Forelimb muscle (tissue), 1 donor: ENCODE measurements around the gene PCNX4. TPM values are rescaled to one million over a fixed set of nuclear protein-coding genes. Genes with fewer than 3 reads are reported as not detected.

Source experiments
- DNase-seq: peaks from one replicate; pipeline ENCODE4 v3.0.0-alpha.2; 2013; ENCODE audit warnings: low read depth
- polyA plus RNA-seq: library from polyadenylated mRNA; unstranded; fragments of 120-200 nt; gene quantifications from one replicate; pipeline ENCODE4 v1.2.1, GENCODE V29; 2013; ENCODE audit not compliant: insufficient read length

The PCNX4 gene
- polyA plus RNA-seq, 1 donor = 51.7 TPM

DNA sequence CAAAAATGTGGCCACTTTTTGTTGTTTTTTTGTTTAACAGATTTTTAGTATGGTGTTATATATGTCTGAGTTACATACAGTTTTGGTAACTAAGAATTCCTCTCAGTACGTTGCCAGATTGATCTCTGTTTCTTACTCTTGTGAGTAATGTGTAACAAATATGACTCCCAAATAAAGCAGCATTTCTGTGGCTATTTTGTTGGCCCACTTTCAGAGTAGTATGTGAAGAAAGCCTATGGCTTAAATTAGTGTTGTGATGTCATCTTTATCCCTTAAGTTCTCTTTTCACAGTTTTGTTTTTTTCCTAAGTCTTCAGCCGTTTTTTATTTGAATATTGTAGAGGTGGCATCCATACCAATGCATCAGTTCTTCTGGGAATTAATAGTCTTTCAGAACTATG lies 10.7 kb downstream of the PCNX4 start:
- peak; percentile 34 for DNase-seq

DNA sequence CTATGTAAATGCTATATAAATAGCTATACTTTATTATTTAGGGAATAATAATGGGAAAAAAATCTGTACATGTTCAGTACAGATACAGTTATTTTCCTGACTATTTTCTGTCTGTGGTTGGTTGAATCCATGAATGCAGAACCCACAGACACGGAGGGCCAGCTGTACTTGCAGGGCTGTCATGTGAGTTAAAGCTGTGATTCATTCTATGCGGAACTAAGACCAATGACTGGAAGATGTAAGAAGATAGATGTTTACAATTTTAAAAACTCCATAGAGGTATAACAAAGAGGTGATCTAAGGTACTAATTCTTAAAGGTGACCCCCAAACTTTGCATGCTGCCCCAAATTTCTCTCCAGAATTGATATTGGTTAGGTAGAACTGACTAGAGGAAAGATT lies 14.6 kb downstream of the PCNX4 start:
- no peak for DNase-seq

DNA sequence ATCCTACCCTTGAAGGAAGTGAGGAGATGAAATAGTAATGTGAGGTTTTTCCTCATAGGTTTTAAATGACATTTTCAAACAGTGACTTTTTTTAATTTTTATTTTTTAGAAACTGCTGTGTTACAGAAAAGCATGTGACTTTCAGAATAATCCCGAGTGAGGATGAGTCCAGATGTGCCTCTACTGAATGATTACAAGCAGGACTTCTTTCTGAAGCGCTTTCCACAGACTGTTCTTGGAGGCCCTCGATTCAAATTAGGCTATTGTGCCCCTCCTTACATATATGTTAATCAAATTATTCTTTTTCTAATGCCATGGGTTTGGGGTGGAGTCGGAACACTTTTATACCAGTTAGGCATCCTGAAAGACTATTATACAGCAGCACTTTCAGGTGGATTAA lies 15.8 kb downstream of the PCNX4 start:
- no peak for DNase-seq

DNA sequence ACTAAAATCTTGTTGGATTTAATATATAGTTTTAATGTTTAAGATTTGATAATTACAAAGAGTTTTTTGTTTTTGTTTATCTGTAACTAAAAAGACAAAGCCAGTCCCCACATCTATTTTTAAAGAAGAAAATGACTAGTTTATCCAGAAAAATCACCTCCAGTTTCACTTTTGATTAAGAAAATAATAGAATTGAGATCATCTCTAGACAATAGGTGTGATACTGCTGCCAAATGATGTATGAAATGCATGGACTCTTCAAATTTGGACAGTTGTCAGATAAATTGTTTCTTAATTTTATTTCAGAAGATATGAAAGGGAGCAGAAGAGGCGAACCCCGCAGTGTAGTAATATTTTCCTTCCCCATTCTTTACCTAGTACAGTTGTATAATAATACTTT lies 20.0 kb downstream of the PCNX4 start:
- DNase-seq = no peak

DNA sequence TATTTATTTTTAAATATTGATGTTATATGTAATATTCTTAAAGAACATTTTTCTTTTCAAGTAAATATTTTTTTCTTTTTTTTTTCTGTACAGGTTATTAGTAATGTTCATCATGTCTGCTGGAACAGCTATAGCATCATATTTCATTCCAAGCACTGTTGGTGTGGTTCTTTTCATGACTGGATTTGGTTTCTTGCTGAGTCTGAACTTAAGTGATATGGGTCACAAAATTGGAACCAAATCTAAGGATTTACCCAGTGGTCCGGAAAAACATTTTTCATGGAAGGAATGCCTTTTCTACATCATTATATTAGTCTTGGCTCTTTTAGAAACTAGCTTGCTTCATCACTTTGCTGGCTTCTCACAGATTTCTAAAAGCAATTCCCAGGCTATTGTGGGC lies 23.2 kb downstream of the PCNX4 start:
- DNase-seq = no peak

DNA sequence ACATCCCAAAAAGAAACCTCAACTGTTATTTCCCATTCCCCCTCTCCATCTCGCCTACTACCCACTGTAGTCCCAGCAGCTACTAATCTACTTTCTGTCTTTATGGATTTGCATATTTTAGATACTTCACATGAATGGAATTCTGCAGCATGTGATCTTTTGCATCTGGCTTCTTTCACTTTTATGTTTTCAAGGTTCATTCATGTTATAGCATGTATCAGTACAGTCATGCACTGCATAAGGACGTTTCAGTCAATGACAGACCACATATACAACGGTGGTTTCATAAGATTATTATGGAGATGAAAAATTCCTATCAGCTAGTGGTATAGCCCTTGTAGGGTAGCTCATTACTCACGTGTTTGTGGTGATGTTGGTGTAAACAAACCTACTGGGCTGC lies 24.5 kb downstream of the PCNX4 start:
- no peak for DNase-seq

DNA sequence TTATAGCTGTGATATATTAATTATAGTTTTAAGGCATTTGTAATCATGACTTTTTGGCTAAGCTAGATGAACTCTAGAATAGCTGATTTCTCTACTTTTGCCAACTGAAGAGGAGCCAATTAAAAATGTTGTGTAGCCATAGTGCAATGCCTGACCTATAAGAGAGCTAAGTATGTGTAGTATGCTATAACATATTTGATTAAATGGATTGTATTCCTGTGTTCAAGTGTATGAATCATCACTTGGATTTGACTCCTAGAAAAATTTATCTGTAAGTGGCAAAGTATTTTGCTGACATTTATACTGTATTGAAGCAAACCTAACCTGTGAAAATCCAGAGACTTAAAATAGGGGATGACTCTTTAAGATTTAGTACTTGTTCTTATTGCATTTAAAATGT lies 34.2 kb downstream of the PCNX4 start:
- DNase-seq = no peak

DNA sequence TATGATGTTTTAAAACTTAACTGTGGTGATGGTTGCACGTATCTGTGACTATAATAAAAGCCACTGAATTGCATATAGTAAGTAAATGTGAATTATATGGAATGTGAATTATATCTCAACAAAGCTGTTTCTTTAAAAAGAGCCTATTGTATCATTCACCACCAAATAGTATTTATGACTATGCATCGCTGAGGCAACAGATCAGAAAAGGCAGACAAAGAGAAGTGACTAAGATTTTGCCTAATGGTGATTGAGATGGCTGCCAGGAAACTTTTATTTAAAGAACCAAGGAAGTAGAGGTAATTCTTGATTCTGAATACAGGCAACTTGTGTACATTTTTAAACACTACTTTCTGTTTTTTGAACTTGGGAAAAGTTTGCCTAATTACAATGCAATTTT lies 41.8 kb downstream of the PCNX4 start:
- no peak for DNase-seq

DNA sequence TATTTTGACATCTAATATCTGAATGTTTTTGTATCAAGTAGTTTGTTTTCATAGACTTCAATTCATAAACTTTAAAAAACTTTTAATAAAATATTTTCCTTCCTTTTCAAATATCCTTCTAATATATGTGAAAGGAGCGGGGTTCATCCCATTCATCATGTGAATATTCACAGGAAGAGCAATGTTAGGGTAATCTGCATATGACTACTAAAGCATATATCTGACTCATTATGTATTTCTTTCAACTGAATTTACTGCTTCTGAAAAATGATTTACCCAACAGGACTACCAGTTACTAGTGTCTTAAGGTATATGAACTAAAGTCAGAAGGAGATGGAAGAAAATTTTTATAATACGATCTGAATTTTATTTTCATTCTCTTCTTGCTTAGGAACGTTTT lies 43.0 kb downstream of the PCNX4 start:
- no peak for DNase-seq

DNA sequence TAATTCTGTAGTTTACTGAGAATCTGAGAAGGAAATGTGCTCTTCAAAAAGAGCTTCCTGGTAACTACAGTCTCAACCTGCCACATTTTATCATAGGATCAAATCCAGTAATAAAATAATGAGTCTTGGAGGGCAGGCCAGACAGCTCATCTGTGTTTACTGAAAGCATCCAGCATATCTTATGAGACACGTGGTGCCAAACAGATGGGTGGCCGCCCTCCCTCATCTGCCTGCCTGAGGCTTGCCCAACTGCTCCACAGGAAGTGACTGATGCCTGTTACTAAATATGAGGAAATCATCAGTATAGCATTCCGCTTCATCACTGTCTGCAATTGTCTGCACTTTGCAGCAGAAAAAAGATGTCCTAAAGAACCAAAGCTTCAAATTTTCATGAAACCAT lies 60.0 kb downstream of the PCNX4 start:
- no peak for DNase-seq

DNA sequence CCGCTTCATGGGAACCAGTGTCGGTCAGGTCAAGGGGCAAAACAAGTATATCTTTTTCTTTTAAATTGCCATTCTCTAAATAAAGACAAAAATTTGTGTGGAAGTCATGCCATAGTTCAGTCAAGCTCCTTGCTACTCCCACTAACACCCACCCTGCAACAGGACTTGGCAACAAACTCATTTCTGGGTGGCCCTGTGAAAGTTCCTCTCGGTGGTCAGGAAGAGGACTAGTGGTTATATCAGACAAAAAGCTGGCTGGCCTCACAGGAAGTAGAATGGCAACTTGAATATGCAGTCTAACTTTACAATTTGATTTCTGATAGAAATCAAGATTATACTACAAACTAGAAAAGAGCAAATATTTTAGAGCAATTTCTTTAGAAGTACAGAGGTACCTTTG lies 62.3 kb downstream of the PCNX4 start:
- DNase-seq = no peak

DNA sequence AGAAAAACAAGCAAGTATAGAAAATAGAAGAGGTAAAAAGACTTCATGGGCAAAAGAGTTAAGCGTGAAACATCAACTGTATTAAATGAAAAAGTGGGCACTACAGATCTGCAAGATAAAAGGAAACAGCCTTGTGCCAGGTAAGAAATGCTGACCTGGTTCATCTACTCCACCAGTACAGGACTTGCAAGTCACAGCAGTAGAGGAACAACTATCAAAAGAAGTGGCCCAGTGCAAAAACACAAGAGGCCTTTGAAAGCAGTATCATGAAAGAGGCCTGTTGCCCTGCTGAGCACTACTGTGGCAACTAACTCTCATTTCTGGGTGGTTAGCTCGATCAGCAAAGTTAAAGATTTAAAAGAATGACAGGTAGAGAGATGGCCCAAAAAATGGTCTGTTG lies 62.9 kb downstream of the PCNX4 start:
- DNase-seq = no peak

DNA sequence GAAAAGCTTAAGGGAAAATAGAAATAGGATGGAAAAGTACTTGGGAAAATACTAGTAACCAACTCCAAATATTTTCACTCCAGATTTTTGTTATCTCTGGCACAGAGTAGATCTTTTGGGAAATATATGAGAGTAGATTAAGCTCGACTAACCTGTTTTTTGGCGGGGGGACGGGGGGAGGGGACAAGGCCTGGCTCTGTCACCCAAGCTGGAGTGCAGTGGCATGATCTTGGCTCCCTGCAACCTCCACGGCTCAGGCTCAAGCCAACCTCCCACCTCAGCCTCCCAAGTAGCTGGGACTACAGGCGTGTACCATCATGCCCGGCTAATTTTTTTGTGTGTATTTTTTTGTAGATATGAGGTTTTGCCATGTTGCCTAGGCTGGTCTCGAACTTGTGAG lies 68.7 kb downstream of the PCNX4 start:
- no peak for DNase-seq

DNA sequence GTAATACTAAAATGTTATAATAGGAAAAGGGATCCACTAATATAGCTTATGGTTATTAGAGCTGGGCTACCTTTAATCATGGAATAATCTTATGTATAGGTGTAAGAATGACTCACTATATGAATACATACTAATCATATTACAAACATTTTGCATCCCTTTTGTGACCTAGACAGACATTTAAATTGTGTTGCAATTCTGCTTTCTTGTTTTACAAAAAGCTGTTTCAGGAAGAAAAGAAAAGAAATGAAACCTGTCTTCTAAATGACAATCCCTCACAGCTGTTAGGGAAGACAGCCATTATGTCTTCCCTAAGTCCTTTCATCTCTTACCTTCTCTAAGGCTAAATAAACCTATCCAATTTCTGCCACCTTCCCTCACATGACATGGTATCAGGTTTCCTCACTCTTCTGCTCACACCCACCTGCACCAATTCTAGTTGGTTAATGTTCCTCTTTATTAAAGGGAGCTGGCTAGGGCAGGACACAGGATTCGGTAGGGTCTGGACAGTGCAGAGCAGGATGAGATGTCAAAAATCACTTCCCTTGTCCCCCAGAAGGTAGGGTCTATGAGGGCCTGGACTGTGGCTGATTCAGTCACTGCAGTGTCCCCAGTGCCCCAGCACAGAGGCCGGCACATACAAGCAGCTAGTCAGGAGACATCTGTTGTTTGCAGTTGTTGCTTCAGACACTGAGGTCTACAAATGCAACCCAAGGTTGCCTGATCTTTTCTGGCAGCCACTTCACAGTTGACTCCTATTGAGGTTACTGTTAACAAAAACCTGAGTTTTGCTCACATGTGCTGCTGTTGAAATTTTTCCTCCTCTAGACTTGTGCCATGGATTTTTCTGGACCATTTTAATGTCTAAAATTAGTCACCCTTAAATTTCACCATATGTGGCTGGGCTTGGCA lies 69.7 kb downstream of the PCNX4 start:
- DNase-seq = no peak

DNA sequence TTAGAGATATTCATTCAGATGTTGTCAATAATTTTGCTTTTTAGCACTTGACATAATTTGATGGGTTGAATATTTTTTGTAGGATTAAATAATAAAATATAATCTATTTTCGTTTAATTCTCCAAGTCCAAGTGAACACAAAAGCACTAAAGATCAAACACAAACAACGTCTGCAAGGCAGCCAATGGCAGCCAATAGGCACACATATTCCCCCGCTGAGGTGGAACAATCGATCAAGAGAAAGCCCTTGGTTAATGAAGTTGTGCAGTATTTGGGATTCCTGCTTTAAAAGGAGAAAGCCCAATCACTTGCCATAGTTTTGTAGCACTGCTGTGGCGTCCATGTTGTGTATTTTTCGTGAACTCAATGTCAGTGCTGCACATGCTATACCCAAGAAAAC lies 72.0 kb downstream of the PCNX4 start:
- no peak for DNase-seq

DNA sequence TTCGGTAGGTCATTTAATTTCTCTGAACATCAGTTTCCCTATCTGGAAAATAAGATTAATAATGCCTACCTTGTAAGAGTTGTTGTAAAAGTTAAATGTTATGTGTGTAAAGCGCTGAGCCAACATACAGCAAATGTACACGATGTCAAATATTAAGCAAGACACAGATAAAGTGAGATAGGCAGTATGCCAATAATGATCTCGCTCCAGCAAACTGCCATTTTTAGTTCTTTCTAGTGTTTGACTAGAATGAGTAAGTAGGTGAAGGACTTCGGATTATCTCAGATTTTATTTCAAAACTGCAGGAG lies 72.6 kb downstream of the PCNX4 start:
- no peak for DNase-seq

DNA sequence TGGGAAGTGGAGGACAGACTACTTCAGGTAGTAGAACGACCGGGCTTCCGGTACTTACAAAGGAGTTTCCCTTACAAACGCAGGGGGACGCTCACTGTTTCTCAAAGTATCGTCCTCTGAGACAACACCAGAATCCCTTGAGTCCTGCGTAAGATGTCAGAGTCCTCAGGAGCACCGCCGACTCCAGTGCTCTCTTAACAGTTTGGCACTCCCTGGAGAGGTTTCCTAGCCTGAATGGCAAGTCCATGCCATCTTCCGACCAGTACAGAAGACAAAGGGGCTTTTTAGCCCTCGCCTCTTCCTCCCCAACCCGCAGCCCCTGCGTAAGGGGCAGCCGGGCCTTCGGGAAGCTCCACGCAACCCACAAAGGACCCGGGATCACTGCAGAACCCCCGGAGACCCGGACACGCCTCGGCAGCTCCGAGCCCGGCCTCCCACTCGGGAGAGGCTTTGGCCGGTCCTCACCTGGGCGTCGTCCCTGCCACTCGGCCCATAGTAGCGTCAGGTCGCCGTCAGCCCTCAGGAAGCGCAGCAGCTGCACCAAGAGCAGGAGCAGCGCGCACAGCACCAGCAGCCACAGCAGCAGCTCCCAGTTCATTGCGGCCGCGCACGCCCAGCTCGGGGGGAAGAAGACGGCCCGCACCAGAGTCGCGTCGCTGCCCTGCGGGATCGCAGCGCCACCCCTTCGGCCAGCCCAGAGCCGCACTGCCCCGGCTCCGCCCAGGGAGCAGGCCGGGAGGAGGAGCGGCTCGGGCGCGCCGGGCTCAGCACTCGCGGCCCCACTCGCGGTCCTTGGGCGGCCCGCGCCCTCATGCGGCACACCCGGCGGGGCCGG lies 73.2 kb downstream of the PCNX4 start, which contains the start of gene DHRS7:
TSS of gene DHRS7 (minus strand) at position 687 of the 835 bp plus-strand sequence. CDS start at position 598, 89 bp downstream.
- no peak for DNase-seq

DNA sequence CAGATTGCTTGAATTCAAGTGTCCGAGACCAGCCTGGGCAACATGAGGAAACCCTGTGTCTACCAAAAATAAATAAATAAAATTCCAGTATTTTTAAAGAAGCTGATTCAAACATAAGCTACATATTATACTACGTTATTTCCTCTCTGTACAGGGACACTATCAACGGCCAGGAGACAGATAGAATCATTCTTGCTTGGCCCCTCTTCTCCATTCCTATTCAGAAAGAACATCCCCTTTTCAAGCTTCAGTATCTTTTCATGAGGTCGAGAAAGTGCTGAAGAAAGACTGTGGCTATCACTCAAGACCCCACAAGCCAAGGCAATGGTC lies 73.8 kb downstream of the PCNX4 start:
- DNase-seq = no peak

DNA sequence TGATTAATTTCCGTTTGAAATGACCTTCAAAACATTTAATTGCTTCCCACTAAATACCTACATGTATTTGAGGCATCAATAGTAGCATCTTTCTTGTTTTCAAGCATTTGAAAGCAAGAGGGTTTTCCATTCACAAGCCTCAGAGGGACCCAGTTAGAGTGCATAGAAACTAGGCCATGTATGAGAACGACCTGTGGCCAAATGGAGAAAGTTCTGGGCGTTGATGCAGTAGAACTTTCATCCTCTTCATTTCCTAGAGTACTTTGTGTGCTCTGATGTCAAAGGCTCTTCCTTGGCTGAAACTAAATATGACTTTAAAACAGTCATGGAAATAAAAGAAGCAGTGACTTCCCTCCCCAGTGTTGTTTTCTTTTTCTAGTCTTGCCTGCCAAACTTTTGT lies 74.4 kb downstream of the PCNX4 start:
- no peak for DNase-seq

DNA sequence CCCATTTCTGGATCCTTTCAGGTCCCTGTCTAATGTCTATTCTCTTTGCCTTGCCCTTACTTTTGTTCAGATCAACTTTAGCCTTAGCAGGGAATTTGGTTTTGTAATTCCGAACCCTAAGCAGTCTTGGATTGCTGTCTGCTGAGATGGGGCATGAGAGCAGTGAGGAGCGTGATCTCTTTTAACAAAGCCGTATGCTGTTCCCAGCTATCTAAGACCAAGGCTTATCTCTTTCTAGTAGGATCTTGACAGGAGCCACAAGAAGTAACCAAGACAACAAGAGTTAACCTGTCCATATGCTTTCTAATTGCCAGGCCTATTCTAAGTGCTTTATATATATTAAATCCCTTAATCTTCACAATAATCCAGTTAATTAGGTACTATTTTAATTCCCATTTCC lies 78.0 kb downstream of the PCNX4 start:
- DNase-seq = no peak

DNA sequence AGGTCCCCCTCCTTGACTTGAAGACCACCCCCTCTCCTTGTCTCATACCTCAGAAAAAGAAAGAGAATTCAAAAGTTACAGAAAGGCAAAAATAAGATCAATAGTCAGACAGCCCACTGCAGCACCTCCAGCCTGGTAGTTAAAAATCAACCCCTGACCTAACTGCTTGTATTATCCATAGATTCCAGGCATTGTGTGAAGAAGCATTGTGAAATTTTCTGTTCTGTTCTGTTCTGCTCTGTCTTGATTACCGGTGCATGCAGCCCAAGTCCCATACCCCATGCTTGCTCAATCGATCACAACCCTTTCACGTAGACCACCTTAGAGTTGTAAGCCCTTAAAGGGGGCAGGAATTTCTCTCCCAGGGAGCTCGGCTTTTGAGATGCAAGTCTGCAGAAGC lies 79.2 kb downstream of the PCNX4 start:
- DNase-seq = no peak

DNA sequence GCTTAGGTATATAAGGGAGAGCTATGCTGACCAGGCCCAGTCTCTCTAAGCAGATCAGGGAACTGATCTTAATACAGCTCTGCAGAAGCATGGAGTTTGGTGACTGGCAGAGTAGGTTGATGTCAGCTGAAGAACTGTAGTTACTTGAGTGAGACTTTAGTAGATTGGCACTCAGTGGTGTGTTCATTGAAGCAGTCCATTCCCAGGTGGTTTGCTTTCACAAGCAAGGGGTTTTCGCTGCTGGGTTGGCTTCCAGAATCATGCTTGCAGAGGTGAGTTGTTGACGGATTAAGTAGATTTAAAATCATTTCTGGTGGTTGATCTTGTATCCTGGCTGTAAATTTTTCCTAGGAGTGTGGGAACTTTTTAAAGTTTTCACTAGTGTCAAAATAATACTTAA lies 80.0 kb downstream of the PCNX4 start:
- no peak for DNase-seq
